Gastroesophageal sphincter (tissue), 3 donors: ENCODE measurements around the gene RERE.

Experiments used
- CTCF ChIP-seq, 4 experiments: fragments of 200-600 bp in 2 of 4; fragments of 450-650 bp in 2 of 4; sonication (generic) in 1 of 4; IDR thresholded peaks; one replicate each; pipeline ENCODE4 v1.5.1; 2017 to 2019; ENCODE audit warnings: antibody characterized with exemption in 4 of 4, mild to moderate bottlenecking in 2 of 4, moderate library complexity in 2 of 4
- POLR2A ChIP-seq, 2 donors: fragments of 450-650 bp; IDR thresholded peaks; one replicate each; pipeline ENCODE4 v1.6.1; 2017; ENCODE audit warnings: antibody characterized with exemption in 2 of 2, mild to moderate bottlenecking in 2 of 2, moderate library complexity in 1 of 2
- POLR2AphosphoS5 ChIP-seq: sonication (generic); formaldehyde crosslinking; IDR thresholded peaks from one replicate; pipeline ENCODE4 v1.6.1; 2017; ENCODE audit warnings: antibody characterized with exemption

GRCh38 chr1:8374812-8375211, 442.6 kb downstream of the RERE start:
- peak in 3 of 4 experiments; percentile 36 to 46 (median 43) for TF ChIP-seq CTCF (IDR thresholded peaks at IDR 0.05)
- no peak for TF ChIP-seq POLR2A (IDR thresholded peaks at IDR 0.05)
- TF ChIP-seq POLR2AphosphoS5 = no peak
